Hypothalamus (tissue), 51 donors: ENCODE measurements around the gene GBP4.
"Not testable (repeated sequence)": the region's sequence is repeated elsewhere in the genome, so short reads cannot be mapped to it uniquely, and the experiment has no call there.

Source experiments
- DNase-seq, 51 donors: peaks; one replicate each; lab custom pipeline; 2025; lab: John Stamatoyannopoulos, UW

The GBP4 gene

GRCh38 chr1:89198491-89199072 is at the start of gene GBP4:
Gene GBP4, minus strand, starts transcription at chr1:89198942. Its CDS starts 108 bp downstream, at chr1:89198834.
- peak in 11 of 51 donors; percentile 1 to 13 (median 2) for DNase-seq

DNA sequence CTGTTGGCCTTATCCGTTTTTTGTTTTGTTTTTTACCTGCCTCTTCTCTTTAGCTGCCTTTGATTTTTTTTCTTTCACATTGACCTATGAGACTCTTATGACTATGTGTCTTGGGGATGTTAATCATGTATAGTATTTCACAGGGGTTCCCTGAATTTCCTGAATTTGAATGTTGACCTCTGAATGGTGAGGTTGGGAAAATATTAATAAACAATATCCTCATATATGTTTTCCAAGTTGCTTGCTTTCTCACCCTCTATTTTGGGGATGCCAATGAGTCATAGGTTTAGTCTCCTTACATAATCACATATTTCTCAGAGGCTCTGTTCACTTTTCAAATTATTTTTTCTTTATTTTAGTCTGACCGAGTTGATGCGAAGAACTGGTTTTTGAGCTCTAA is 44.3 kb upstream of the GBP4 start:
- no peak for DNase-seq

DNA sequence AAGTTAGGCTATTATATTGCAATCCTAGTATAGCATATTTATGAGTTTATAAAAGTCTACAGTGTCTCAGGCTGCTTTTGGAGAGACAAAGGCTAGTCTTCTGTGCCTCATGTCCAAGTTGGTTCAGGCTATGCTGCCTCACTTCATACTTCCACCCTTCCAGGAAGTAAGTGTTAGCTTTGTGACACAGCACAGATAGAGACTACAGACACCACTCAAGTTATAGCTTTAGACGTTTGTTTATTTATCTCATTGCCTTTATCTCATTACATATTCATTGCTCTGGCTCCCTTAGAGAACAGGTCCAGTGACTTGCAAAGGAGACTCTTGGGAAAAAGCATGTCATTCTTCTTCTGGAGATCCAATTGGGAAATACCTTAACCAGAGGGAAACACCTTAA is 22.6 kb upstream of the GBP4 start:
- DNase-seq: no peak

GRCh38 chr1:89219851-89220250 is 21.1 kb upstream of the GBP4 start:
- DNase-seq: not testable (repeated sequence)

GRCh38 chr1:89218941-89219340 is 20.2 kb upstream of the GBP4 start:
- DNase-seq: not testable (repeated sequence)

- no peak for DNase-seq
These were observed 14.6 kb upstream of the GBP4 start for GRCh38 chr1:89213347-89213746.

DNA sequence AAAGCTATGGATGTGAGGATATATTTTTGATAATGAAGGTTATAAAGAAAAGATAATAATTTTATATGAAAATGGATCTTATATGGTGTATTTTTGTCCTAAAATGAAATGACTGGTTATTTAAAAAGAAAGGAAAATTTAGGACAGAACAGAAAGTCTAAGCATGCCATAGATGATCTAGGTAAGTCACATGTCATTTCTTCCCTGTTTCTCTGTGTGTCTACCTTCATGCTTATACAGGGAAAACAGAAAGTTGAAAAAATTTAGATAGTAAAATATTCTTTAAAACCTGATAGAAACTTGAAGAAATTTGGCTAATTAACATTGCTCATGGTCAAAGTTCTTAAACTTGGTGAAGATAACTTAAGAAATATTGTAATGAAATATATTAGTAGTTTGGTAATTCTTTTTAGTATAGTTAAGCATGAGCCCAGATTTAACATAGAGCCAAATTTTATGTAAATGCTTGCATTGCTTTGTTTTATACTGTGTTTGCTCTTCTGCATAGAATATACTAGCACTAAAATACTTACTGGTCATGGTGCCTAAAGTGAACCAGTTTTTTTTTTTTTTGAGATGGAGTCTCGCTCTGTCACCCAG is 12.4 kb upstream of the GBP4 start:
- DNase-seq: no peak

DNA sequence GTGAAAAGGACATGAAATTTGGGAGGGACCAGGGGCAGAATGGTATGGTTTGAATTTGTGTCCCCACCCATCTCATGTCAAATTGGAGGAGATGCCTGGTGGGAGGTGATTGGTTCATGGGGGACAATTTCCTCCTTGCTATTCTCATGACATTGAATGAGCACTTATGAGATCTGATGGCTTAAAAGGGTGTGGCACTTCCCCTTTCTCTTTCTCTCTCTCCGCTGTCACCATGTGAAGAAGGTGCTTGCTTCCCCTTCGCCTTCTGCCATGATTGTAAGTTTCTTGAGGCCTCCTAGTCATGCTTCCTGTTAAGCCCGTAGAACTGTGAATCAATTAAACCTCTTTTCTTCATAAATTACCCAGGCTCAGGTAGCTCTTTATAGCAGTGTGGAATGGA is 7.6 kb upstream of the GBP4 start:
- DNase-seq: no peak

DNA sequence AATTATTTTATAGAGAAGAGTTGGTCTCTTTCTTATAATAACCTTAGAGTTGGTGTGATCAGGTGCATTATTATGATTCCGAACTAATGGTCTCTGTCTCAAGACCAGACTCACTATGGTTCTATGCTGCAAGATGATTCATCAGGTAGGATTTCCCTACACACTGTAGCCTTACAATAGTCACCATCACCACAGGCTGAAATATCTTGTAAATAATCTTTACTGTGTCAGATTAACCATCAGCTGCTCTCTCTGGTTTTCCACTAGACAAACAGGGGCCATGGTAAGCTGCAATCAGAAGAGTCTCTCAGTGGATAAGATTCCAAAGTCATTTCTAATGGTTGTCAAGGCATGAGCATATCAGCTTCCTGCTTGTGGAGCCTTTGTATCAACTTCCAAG is 4.4 kb upstream of the GBP4 start:
- no peak for DNase-seq

- no peak for DNase-seq
These were observed 2.5 kb upstream of the GBP4 start for GRCh38 chr1:89201106-89201794.

- DNase-seq: no peak
These were observed 1.9 kb upstream of the GBP4 start for GRCh38 chr1:89200663-89201062.

DNA sequence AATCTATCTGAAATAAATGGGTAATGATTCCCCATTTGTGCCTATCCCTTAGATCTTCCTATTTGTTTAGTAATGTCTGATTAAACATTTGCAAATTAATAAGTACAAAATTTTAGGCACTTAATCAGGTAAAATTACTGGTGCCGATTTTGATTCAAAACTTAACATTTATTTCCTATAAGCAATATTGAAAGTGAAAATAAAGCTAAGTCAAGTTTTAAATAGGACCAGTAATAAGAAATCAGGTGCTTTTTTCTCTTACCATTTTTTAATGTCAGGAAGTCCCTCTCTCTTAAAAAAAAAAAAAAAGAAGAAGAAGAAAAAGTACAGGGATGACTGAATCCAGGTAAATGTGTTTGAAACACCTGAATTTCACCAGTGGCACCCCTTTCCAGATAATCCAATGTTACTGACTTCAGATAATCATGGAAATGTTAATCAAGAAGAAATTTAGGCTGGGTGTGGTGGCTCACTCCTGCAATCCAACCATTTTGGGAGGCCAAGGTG is 836 bp upstream of the GBP4 start:
- no peak for DNase-seq

DNA sequence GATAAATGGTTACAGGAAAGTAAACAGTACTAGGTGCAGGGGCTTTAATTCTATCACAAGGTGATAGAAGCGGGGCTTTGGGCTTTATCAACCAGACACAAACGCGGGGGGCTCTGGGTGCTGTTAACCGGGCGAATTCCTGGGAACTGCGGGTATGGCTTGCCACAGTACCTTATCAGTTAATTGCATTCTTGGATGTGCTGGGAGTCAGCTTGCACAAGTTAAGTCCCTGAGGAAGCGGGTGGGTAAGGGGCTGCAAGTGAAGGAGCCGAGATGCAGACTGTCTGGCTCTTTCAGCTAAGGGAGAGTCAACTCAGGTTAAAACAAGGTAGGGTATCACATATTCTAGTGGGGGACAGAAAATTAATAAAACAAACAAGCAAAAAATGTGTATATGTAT is 661 bp downstream of the GBP4 start:
- peak in 1 of 51 donors; percentile 0 for DNase-seq

DNA sequence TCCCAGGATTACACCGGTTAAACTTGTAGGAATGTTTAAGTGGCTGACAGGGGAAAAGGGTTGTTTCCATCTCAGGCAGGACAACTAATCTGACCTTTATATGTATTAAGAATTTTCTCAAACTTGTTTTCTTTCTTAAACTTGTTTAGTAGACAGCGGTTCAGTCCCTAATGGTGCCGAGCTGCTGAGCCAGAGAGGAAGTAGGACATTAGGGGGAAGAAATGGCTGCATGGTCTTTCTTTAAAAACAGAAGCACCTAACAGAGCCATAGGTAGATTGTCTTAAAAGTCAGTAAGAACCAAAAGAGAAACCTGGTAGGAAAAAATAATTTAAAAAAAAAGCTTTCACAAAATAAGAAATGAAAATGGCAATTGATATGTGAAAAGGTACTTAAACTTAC is 3.3 kb downstream of the GBP4 start:
- no peak for DNase-seq

DNA sequence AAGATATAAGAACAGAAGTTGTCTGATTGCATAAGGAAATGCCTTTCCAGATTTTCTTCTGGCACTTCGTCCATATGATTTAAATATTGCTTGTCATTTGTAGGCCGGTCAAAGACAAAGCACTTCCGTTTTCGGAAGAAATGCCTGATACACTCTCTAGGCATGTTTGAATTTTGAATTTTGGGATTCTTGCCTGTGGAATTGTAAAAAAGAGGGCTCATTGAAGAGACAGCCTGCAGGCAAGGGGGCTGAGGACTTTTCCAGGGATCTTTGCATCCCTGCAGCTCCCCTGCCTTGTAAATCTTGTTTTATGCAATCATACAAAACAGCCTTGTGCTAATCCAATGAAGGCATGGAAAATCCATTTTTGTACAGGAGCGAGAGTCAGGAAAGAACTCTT is 7.4 kb downstream of the GBP4 start:
- no peak for DNase-seq

GRCh38 chr1:89190017-89190416 is 8.7 kb downstream of the GBP4 start:
- DNase-seq: no peak

- DNase-seq: no peak
These were observed 19.4 kb downstream of the GBP4 start for GRCh38 chr1:89179343-89179742.

DNA sequence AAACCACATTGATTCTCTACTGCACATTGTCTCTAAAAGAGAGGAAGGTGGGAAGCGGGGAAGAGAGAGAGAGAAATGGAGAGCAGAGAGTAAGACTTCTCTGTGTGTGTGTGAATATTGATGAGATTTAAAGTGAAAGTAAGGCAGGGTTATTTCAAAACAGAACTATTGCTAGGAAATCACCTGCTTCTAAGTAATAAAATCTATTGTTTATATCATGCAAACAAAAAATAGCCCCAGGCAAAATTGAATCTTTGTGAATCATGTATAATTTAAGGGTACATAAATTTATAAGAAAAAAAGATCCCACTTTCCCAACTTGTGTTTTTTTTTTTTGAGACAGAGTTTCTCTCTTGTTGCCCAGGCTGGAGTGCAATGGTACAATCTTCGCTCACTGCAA is 21.8 kb downstream of the GBP4 start:
- no peak for DNase-seq

GRCh38 chr1:89175601-89176256 is 23.0 kb downstream of the GBP4 start, which contains the start of gene GBP7:
Gene GBP7, minus strand, starts transcription at chr1:89176003. Its CDS starts 4,068 bp downstream, at chr1:89171935.
- no peak for DNase-seq

DNA sequence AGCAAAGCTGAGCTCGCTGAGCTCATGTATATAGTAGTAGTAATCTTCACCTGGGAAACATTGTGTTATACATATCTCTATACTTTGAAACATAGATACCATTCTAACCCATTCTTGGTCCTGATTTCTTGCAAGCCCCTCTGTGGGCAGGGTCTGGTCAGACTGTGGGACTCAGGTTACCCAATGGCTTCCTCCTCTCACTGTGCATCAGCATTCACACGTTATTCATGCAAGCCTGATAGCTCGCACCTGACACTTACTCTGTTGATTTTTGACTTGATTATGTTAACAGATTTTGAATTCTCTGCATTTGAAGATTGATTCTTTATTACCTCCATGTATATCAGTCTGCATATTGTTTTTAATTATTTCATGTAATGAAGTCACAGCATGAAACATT is 24.3 kb downstream of the GBP4 start:
- no peak for DNase-seq

DNA sequence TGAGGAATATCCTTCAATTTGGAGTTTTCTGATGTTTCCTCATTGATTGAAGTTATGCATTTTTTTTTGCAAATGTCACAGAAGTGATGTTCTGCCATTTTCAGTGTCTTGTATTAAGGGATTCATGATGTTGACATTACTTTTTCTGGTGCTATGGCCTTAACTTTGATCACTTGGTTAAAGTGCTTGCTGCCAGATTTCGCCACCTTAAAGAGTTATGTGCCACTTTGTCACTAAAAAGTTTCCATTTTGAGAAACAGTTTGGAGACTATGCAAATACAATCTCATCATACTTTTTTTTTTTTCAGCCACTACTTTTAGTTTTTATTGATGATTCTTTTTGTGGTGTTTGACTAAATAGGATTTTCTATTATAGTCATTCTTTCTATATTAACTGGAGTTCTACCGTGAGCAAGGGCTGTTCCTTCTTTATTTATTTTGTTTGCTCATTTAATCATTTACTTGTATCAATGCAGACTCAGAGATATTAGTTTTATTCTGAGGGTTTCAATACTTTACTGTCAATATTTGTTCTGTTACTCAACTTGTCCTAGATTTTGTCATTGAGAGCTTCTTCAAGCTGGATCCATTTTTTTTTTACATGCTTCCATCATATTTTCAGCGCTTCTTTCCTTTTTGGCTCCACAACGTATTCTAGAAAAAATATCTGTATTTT is 26.1 kb downstream of the GBP4 start:
- DNase-seq: no peak
